GM18502 (cell line): ENCODE measurements around the gene PDAP1.
"Not testable (repeated sequence)": the region's sequence is repeated elsewhere in the genome, so short reads cannot be mapped to it uniquely, and the experiment has no call there.

Experiments used
- ATAC-seq: cut with Tn5 transposase; IDR thresholded peaks from one replicate; pipeline ENCODE4 v1.9.1; 2021; ENCODE audit warnings: mild to moderate bottlenecking; ENCODE audit not compliant: unreplicated experiment, poor library complexity

PDAP1 gene

GRCh38 chr7:99408379-99409191 is at the start of gene PDAP1, which contains the start of gene BUD31:
TSS of gene PDAP1 (minus strand) at chr7:99408597. CDS start at chr7:99408548, 49 bp downstream.
TSS of gene BUD31 (plus strand) at chr7:99408969. CDS start at chr7:99411093, 2,124 bp downstream.
- peak; percentile 78 for ATAC-seq

- no peak for ATAC-seq
These were observed 49.5 kb upstream of the PDAP1 start for GRCh38 chr7:99457650-99458493.

GRCh38 chr7:99457050-99457649 is 48.8 kb upstream of the PDAP1 start:
- ATAC-seq = no peak

GRCh38 chr7:99456288-99456687 is 47.9 kb upstream of the PDAP1 start:
- no peak for ATAC-seq

GRCh38 chr7:99455874-99456273 is 47.5 kb upstream of the PDAP1 start:
- no peak for ATAC-seq

- no peak for ATAC-seq
These were observed 44.7 kb upstream of the PDAP1 start for GRCh38 chr7:99453105-99453504.

- ATAC-seq = no peak
These were observed 44.1 kb upstream of the PDAP1 start for GRCh38 chr7:99452541-99452940.

- no peak for ATAC-seq
These were observed 43.5 kb upstream of the PDAP1 start for GRCh38 chr7:99451936-99452335.

GRCh38 chr7:99449326-99449725 is 40.9 kb upstream of the PDAP1 start:
- no peak for ATAC-seq

GRCh38 chr7:99448855-99449254 is 40.5 kb upstream of the PDAP1 start:
- ATAC-seq = no peak

- no peak for ATAC-seq
These were observed 39.5 kb upstream of the PDAP1 start for GRCh38 chr7:99447943-99448342.

GRCh38 chr7:99446096-99446495 is 37.7 kb upstream of the PDAP1 start:
- no peak for ATAC-seq

GRCh38 chr7:99440195-99440594 is 31.8 kb upstream of the PDAP1 start:
- no peak for ATAC-seq

GRCh38 chr7:99438573-99439480 is 30.4 kb upstream of the PDAP1 start, which contains the start of the genes CPSF4 and PTCD1:
TSS of gene CPSF4 (plus strand) at chr7:99438943. CDS start at chr7:99439083, 140 bp downstream.
TSS of gene PTCD1 (minus strand) at chr7:99438798. CDS start at chr7:99435242, 3,556 bp downstream.
- ATAC-seq = peak; percentile 91

GRCh38 chr7:99437946-99438572 is 29.7 kb upstream of the PDAP1 start:
- peak; percentile 4 for ATAC-seq

GRCh38 chr7:99433158-99433557 is 24.8 kb upstream of the PDAP1 start:
- ATAC-seq = no peak

- ATAC-seq = not testable (repeated sequence)
These were observed 23.6 kb upstream of the PDAP1 start for GRCh38 chr7:99431756-99432540.

- ATAC-seq = no peak
These were observed 21.4 kb upstream of the PDAP1 start for GRCh38 chr7:99429756-99430155.
